Smooth muscle cell (in vitro differentiated cells): ENCODE measurements around the gene FKBP2. TPM values are rescaled to one million over a fixed set of nuclear protein-coding genes. Genes with fewer than 3 reads are reported as not detected.

Experiments
- DNase-seq: peaks from one replicate; lab custom pipeline; 2025; ENCODE audit not compliant: unreplicated experiment; lab: John Stamatoyannopoulos, UW
- H2AFZ ChIP-seq: fragments of 200-600 bp; sonication (generic); 2 replicates; pipeline ENCODE4 v1.6.0; 2016; ENCODE audit warnings: antibody characterized with exemption, low read depth, mild to moderate bottlenecking
- H3F3A ChIP-seq: fragments of 200-600 bp; sonication (generic); 2 replicates; pipeline ENCODE4 v1.6.0; 2017; ENCODE audit warnings: antibody characterized with exemption, low read depth
- H3K27ac ChIP-seq: fragments of 200-600 bp; sonication (generic); 2 replicates; pipeline ENCODE4 v1.5.1; 2016; ENCODE audit warnings: low read depth, mild to moderate bottlenecking
- H3K27me3 ChIP-seq: fragments of 200-600 bp; sonication (generic); 2 replicates; pipeline ENCODE4 v1.6.1; 2016; ENCODE audit warnings: low read depth, mild to moderate bottlenecking
- H3K36me3 ChIP-seq: fragments of 200-600 bp; sonication (generic); 2 replicates; pipeline ENCODE4 v1.5.1; 2016; ENCODE audit warnings: low read depth
- H3K4me1 ChIP-seq: fragments of 200-600 bp; sonication (generic); 2 replicates; pipeline ENCODE4 v1.5.1; 2016; ENCODE audit warnings: low read depth
- H3K4me2 ChIP-seq: fragments of 200-600 bp; sonication (generic); 2 replicates; pipeline ENCODE4 v1.6.0; 2016; ENCODE audit warnings: mild to moderate bottlenecking
- H3K4me3 ChIP-seq: fragments of 200-600 bp; sonication (generic); 2 replicates; pipeline ENCODE4 v1.5.1; 2016; ENCODE audit warnings: mild to moderate bottlenecking
- H3K79me2 ChIP-seq: fragments of 200-600 bp; sonication (generic); 2 replicates; pipeline ENCODE4 v1.6.0; 2016; ENCODE audit warnings: low read depth, mild to moderate bottlenecking
- H3K9ac ChIP-seq: fragments of 200-600 bp; sonication (generic); 2 replicates; pipeline ENCODE4 v1.6.0; 2016; ENCODE audit warnings: low read depth
- H3K9me3 ChIP-seq: fragments of 200-600 bp; sonication (generic); replicated peaks from 2 replicates; pipeline ENCODE4 v1.5.1; 2016; ENCODE audit warnings: low read depth
- H4K20me1 ChIP-seq: fragments of 200-600 bp; sonication (generic); 2 replicates; pipeline ENCODE4 v1.6.0; 2016; ENCODE audit warnings: low read depth
- WGBS: methylation state at CpG from one replicate; pipeline ENCODE4 v1.1.7; 2016; ENCODE audit warnings: low lambda C conversion rate; 5-methylcytosine and 5-hydroxymethylcytosine counted together
- polyA plus RNA-seq: library from polyadenylated mRNA; unstranded; fragments of >200 nt; fragmentation: Nextera tagmentation; extraction: Ambion mirVana; gene quantifications from 2 replicates; pipeline ENCODE4 v1.2.1, GENCODE V29; 2016
- total RNA-seq: library from RNA; depleted of rRNA; stranded (reverse); fragments of >200 nt; gene quantifications from 2 replicates; pipeline ENCODE4 v1.2.3, GENCODE V29; 2014
- TF ChIP-seq, protein P1 (sequence below): fragments of 200-600 bp; sonication (generic); IDR thresholded peaks from 2 replicates; pipeline ENCODE4 v1.5.1; 2017; ENCODE audit warnings: borderline replicate concordance, mild to moderate bottlenecking, antibody characterized with exemption; ENCODE audit not compliant: insufficient read depth, poor library complexity, severe bottlenecking

The FKBP2 gene
- total and polyA plus RNA-seq, 2 experiments from 2014 or later = 51.3 to 231 TPM

DNA sequence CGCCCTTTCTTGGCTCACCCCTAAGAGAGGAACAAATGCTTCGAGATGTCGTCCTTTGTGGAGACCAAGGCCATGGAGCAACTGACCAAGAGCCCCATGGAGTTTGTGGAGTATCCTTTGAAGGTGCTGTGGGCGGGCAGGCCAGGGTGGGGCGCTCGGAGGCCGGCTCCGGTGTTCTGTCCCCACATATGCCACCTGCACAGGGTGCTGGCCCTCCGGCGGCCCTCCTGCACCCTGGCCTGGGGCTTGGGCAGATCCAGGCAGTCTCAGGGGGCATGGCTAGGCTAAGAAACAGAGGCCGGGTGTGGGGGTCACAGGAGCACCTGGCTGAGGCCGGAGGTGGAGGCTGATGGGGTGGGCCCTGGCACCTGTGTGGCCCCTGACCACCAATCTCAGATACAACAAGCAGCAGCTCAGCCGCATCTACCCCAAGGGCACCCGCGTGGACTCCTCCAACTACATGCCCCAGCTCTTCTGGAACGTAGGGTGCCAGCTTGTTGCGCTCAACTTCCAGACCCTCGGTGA, 20.7 kb downstream of the FKBP2 start:
- TF ChIP-seq, protein P1, sequence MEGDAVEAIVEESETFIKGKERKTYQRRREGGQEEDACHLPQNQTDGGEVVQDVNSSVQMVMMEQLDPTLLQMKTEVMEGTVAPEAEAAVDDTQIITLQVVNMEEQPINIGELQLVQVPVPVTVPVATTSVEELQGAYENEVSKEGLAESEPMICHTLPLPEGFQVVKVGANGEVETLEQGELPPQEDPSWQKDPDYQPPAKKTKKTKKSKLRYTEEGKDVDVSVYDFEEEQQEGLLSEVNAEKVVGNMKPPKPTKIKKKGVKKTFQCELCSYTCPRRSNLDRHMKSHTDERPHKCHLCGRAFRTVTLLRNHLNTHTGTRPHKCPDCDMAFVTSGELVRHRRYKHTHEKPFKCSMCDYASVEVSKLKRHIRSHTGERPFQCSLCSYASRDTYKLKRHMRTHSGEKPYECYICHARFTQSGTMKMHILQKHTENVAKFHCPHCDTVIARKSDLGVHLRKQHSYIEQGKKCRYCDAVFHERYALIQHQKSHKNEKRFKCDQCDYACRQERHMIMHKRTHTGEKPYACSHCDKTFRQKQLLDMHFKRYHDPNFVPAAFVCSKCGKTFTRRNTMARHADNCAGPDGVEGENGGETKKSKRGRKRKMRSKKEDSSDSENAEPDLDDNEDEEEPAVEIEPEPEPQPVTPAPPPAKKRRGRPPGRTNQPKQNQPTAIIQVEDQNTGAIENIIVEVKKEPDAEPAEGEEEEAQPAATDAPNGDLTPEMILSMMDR = no peak
- Histone ChIP-seq H4K20me1 (peaks cover 1% of the 10 kb centered on the region), H3F3A (no peaks in the 10 kb centered on the region), H3K9ac (no peak overlapping the region), H3K36me3 (no peaks in the 10 kb centered on the region), H2AFZ (no peak overlapping the region), H3K79me2 (no peaks in the 10 kb centered on the region), H3K4me1 (no peaks in the 10 kb centered on the region), H3K9me3 (no peaks in the 10 kb centered on the region), H3K4me2 (no peak overlapping the region), H3K27ac (no peak overlapping the region), H3K27me3 (no peaks in the 10 kb centered on the region), H3K4me3 (no peak overlapping the region)
- DNase-seq = no peak
- 99% methylated on average over 11 of the region's 18 CpGs for WGBS

DNA sequence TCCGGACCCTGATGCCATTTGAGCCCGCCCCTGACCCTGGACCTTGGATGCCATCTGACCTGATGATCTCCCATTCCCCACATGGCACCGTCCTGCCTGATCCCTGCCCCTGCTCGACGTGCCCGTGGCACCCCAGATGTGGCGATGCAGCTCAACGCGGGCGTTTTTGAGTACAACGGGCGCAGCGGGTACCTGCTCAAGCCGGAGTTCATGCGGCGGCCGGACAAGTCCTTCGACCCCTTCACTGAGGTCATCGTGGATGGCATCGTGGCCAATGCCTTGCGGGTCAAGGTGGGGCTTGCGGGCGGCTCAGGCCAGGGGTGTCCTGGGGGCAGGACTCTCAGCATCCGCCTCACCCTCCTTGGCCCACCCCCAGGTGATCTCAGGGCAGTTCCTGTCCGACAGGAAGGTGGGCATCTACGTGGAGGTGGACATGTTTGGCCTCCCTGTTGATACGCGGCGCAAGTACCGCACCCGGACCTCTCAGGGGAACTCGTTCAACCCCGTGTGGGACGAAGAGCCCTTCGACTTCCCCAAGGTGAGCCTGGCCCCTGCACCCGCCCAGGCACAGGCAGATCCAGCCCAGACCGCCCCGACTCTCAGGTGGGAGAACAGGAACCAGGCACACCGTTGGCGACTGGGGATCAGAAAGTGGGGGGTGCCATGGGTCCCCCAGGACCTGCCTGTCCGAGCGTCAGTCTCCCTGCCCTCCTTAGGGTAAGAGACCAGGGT, 21.5 kb downstream of the FKBP2 start:
- Histone ChIP-seq H3K4me2 (no peak overlapping the region), H3K4me1 (no peaks in the 10 kb centered on the region), H3K9ac (no peak overlapping the region), H3K27me3 (no peaks in the 10 kb centered on the region), H2AFZ (no peak overlapping the region), H3K27ac (peak overlapping the region; percentile 44), H3F3A (no peaks in the 10 kb centered on the region), H4K20me1 (no peaks in the 10 kb centered on the region), H3K9me3 (no peaks in the 10 kb centered on the region), H3K79me2 (no peaks in the 10 kb centered on the region), H3K4me3 (no peak overlapping the region), H3K36me3 (no peaks in the 10 kb centered on the region)
- WGBS = 96% methylated on average over 41 of the region's 42 CpGs
- DNase-seq = no peak
- TF ChIP-seq, protein P1 = no peak

DNA sequence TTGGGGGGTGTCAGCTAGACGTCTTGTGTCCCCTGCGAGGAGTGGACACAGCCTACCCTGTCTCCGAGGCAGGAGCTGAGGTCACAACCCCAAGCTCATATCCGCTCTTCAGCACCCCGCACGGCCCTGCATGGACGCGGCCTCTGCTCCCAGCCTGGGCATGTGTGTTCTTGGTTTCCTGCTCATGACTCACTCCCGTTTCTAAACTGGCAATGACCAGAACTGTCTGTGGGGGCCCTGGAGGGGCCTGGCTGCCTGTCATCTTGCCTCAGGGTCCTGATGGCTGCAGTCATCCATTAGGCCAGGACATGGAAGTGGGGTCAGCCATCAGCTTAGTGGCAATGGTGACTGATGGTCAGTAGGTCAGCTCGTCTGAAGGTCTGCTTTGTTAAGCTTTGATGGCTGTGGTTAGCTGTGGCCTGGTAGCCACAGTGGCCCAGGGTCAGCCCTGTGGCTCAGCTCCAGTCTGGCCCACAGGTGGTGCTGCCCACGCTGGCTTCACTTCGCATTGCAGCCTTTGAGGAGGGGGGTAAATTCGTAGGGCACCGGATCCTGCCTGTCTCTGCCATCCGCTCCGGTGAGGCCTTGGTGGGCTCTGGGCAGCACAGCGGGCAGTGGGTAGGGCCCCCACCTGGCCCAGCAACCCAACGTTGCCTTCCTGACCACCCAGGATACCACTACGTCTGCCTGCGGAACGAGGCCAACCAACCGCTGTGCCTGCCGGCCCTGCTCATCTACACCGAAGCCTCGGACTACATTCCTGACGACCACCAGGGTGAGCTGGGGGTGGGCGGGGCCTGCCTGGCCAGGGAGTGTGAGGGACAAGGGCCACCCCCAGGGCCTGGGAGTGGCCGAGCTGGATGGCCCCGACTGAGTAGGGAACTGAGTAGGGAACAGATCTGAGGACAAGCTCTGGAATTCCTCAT, 22.4 kb downstream of the FKBP2 start:
- no peaks in the 10 kb centered on the region for H3K4me1 ChIP-seq
- no peak for DNase-seq
- H3K9me3 ChIP-seq = no peaks in the 10 kb centered on the region
- TF ChIP-seq, protein P1 = no peak
- H3K4me2 ChIP-seq = peak overlapping the region; percentile 27
- peak overlapping the region; percentile 44 for H3K27ac ChIP-seq
- no peaks in the 10 kb centered on the region for H3F3A ChIP-seq
- H3K36me3 ChIP-seq = no peaks in the 10 kb centered on the region
- H2AFZ ChIP-seq = no peak overlapping the region
- H3K79me2 ChIP-seq = no peaks in the 10 kb centered on the region
- WGBS = 58% methylated on average over 29 of the region's 29 CpGs
- H4K20me1 ChIP-seq = no peaks in the 10 kb centered on the region
- no peak overlapping the region for H3K4me3 ChIP-seq
- no peaks in the 10 kb centered on the region for H3K27me3 ChIP-seq
- no peak overlapping the region for H3K9ac ChIP-seq
